Measurements from ENCODE around the gene PDXK.

DNA sequence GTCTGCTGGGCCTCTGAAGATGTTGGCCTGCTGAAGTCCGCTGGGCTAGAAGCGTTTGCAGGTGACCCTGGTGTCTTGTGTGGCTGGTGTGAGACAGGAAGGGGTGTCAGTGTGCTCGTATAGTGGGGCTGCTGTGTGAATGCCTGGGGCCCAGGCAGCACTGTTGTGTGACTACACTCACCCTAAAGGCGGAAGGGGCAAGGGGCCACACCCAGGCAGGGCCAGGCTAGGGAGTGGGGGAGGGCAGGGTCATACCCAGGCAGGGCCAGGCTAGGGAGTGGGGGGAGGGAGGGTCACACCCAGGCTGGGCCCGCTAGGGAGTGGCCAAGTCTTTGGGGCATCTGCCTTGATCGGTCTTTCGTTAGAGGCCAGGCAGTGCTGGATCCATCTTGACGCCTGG is 25.0 kb downstream of the PDXK start:
- TF ChIP-seq POLR2A (IDR thresholded peaks at IDR 0.05; ENCODE audit: low read length) = no peak
- TF ChIP-seq GATA1 (IDR thresholded peaks at IDR 0.05; ENCODE audit: low read depth, low read length) = no peak

Data from erythroblast (primary cell).